ENCODE data around the gene CXorf65.

CXorf65 gene

GRCh38 chrX:71060127-71060526, 46.4 kb downstream of the CXorf65 start:
- DNase-seq, result no peak

- DNase-seq, result no peak
Measured at GRCh38 chrX:71057848-71058530, 48.6 kb downstream of the CXorf65 start.

- DNase-seq, result no peak
Measured at GRCh38 chrX:71056867-71057266, 49.7 kb downstream of the CXorf65 start.
